HepG2 (cell line): Measurements from ENCODE around the gene PSMB9. TPM values are rescaled to one million over a fixed set of nuclear protein-coding genes. Genes with fewer than 3 reads are reported as not detected.

Experiments
- AKNA ChIP-seq: sonication (generic); formaldehyde crosslinking; IDR thresholded peaks from 2 replicates; pipeline ENCODE4 v1.4.0; 2020; ENCODE audit warnings: missing genetic modification reagents, borderline replicate concordance
- BRD4 ChIP-seq: sonication (generic); formaldehyde crosslinking; IDR thresholded peaks from 2 replicates; pipeline ENCODE4 v1.4.0; 2020; ENCODE audit warnings: missing genetic modification reagents
- CCAR2 ChIP-seq: fragments of 200-400 bp; formaldehyde crosslinking; optimal IDR thresholded peaks from 2 replicates; pipeline ENCODE3; 2018; ENCODE audit warnings: low read depth, mild to moderate bottlenecking, low read length, moderate library complexity
- HNF4A ChIP-seq: sonication (generic); formaldehyde crosslinking; IDR thresholded peaks from 2 replicates; pipeline ENCODE4 v1.4.0; 2020; ENCODE audit warnings: missing genetic modification reagents
- MIER2 ChIP-seq: IDR thresholded peaks from 2 replicates; pipeline ENCODE4 v1.6.1; 2016; ENCODE audit warnings: missing biosample characterization, missing genetic modification reagents
- SALL1 ChIP-seq: sonication (generic); formaldehyde crosslinking; IDR thresholded peaks from 2 replicates; pipeline ENCODE4 v1.8.0; 2022; ENCODE audit warnings: mild to moderate bottlenecking, missing genetic modification reagents
- SP2 ChIP-seq: sonication (generic); formaldehyde crosslinking; IDR thresholded peaks from 2 replicates; pipeline ENCODE4 v1.5.1; 2020; ENCODE audit warnings: mild to moderate bottlenecking, missing genetic modification reagents
- SRF ChIP-seq: IDR thresholded peaks from 2 replicates; pipeline ENCODE4 v1.6.1; 2011; ENCODE audit warnings: mild to moderate bottlenecking, low read depth, low read length, moderate library complexity
- TCF7L2 ChIP-seq: IDR thresholded peaks from 2 replicates; pipeline ENCODE4 v1.6.1; 2011; ENCODE audit warnings: mild to moderate bottlenecking, low read depth, low read length, moderate library complexity
- TMF1 ChIP-seq: sonication (generic); formaldehyde crosslinking; IDR thresholded peaks from 2 replicates; pipeline ENCODE4 v1.8.1; 2022; ENCODE audit warnings: low read depth, missing genetic modification reagents
- ZC3H13 ChIP-seq: sonication (generic); formaldehyde crosslinking; IDR thresholded peaks from 2 replicates; pipeline ENCODE4 v1.8.1; 2023; ENCODE audit warnings: mild to moderate bottlenecking, missing genetic modification reagents, moderate library complexity
- ZNF180 ChIP-seq: sonication (generic); formaldehyde crosslinking; IDR thresholded peaks from 2 replicates; pipeline ENCODE4 v1.4.0; 2020; ENCODE audit warnings: low read depth, missing genetic modification reagents, borderline replicate concordance
- ZNF337 ChIP-seq: sonication (generic); formaldehyde crosslinking; IDR thresholded peaks from 2 replicates; pipeline ENCODE4 v1.5.1; 2020; ENCODE audit warnings: missing genetic modification reagents, low read depth, mild to moderate bottlenecking, borderline replicate concordance
- ZNF468 ChIP-seq: sonication (generic); formaldehyde crosslinking; IDR thresholded peaks from 2 replicates; pipeline ENCODE4 v1.8.0; 2022; ENCODE audit warnings: mild to moderate bottlenecking, moderate library complexity, missing genetic modification reagents
- ZNF557 ChIP-seq: sonication (generic); formaldehyde crosslinking; IDR thresholded peaks from 2 replicates; pipeline ENCODE4 v1.4.0; 2020; ENCODE audit warnings: missing genetic modification reagents
- ZNF614 ChIP-seq: IDR thresholded peaks from 2 replicates; pipeline ENCODE4 v1.6.1; 2018; ENCODE audit warnings: missing biosample characterization, missing genetic modification reagents, inconsistent platforms, borderline replicate concordance
- polyA plus RNA-seq, 8 experiments: library from polyadenylated mRNA; depleted of rRNA in 3 of 8; stranded (reverse) in 7 of 8; unstranded in 1 of 8; fragments of >200 nt; fragmentation: Illumina TruSeq in 4 of 8; extraction: Trizol in 4 of 8; gene quantifications; 2 replicates each; pipeline versions ENCODE4 v1.2.1 to v1.2.3, GENCODE V29; 2011 to 2016; ENCODE audit warnings: low read depth in 4 of 8, missing spikeins in 1 of 8, mixed read lengths in 1 of 8; ENCODE audit not compliant: insufficient read depth in 1 of 8
- total RNA-seq, 5 experiments: library from RNA; depleted of rRNA; stranded (reverse); fragments of >200 nt; fragmentation: Illumina TruSeq; extraction: Trizol; gene quantifications; 2 replicates each; pipeline ENCODE4 v1.2.3, GENCODE V29; 2016; ENCODE audit warnings: low read depth in 1 of 5
- TF ChIP-seq, protein P1 (sequence below): sonication (generic); formaldehyde crosslinking; conservative IDR thresholded peaks from 2 replicates; pipeline ENCODE4 v1.8.0; 2022; ENCODE audit warnings: mild to moderate bottlenecking, moderate library complexity, missing genetic modification reagents
- TF ChIP-seq, protein P2 (sequence below): sonication (generic); formaldehyde crosslinking; IDR thresholded peaks from 2 replicates; pipeline ENCODE4 v1.4.0; 2020; ENCODE audit warnings: low read depth, mild to moderate bottlenecking, missing genetic modification reagents

The PSMB9 gene
- total and polyA plus RNA-seq, 2 of the 13 experiments (the other 11 are each of a cell fraction or from before 2014, with no cell fraction given), result 15.6 to 16.0 TPM

GRCh38 chr6:32853541-32854375, at the start of gene PSMB9, which contains the start of gene TAP1 (continued):
- TF ChIP-seq TCF7L2 (no peak), MIER2 (CRISPR knock-in tag) (peak; percentile 87), ZNF468 (no peak), BRD4 (CRISPR knock-in tag) (peak; percentile 51), SALL1 (CRISPR knock-in tag) (peak; percentile 68), TMF1 (CRISPR knock-in tag) (no peak; the same call in 1 of the 2 replicates), ZNF337 (peak; percentile 85; the same call in 1 of the 2 replicates), SP2 (0 out of 2 replicates have a peak, but pooled peaks have one; percentile 29), HNF4A (CRISPR knock-in tag) (peak; percentile 34; the same call in 1 of the 2 replicates), ZNF180 (no peak), SRF (no peak; the same call in 1 of the 2 replicates), AKNA (CRISPR knock-in tag) (0 out of 2 replicates have a peak, but pooled peaks have one; percentile 70), ZNF557 (no peak), ZC3H13 (CRISPR knock-in tag) (peak; percentile 79), CCAR2 (no peak), ZNF614 (CRISPR knock-in tag) (peak; percentile 95)
- TF ChIP-seq, protein P1, sequence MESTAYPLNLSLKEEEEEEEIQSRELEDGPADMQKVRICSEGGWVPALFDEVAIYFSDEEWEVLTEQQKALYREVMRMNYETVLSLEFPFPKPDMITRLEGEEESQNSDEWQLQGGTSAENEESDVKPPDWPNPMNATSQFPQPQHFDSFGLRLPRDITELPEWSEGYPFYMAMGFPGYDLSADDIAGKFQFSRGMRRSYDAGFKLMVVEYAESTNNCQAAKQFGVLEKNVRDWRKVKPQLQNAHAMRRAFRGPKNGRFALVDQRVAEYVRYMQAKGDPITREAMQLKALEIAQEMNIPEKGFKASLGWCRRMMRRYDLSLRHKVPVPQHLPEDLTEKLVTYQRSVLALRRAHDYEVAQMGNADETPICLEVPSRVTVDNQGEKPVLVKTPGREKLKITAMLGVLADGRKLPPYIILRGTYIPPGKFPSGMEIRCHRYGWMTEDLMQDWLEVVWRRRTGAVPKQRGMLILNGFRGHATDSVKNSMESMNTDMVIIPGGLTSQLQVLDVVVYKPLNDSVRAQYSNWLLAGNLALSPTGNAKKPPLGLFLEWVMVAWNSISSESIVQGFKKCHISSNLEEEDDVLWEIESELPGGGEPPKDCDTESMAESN (CRISPR knock-in tag), result peak; percentile 60; the same call in 1 of the 2 replicates
- TF ChIP-seq, protein P2, sequence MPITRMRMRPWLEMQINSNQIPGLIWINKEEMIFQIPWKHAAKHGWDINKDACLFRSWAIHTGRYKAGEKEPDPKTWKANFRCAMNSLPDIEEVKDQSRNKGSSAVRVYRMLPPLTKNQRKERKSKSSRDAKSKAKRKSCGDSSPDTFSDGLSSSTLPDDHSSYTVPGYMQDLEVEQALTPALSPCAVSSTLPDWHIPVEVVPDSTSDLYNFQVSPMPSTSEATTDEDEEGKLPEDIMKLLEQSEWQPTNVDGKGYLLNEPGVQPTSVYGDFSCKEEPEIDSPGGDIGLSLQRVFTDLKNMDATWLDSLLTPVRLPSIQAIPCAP, result peak; percentile 100
